Uterus (tissue), 2 donors: Measurements from ENCODE around the gene TAMALIN.

Experiments
- CTCF ChIP-seq, 4 experiments: fragments of 200-600 bp in 2 of 4; fragments of 450-650 bp in 2 of 4; sonication (generic) in 2 of 4; IDR thresholded peaks; one replicate each; pipeline ENCODE4 v1.5.1; 2016 to 2019; ENCODE audit warnings: antibody characterized with exemption in 4 of 4, mild to moderate bottlenecking in 2 of 4, moderate library complexity in 1 of 4
- POLR2A ChIP-seq, 2 donors: fragments of 450-650 bp; IDR thresholded peaks; one replicate each; pipeline ENCODE4 v1.6.1; 2016; ENCODE audit warnings: antibody characterized with exemption in 2 of 2, mild to moderate bottlenecking in 1 of 2, moderate library complexity in 1 of 2

- TF ChIP-seq CTCF (IDR thresholded peaks at IDR 0.05) = no peak
- TF ChIP-seq POLR2A (IDR thresholded peaks at IDR 0.05) = no peak
These were observed 40.1 kb downstream of the TAMALIN start for GRCh38 chr12:52046859-52047258.
